RWPE2 (cell line): ENCODE results near the gene ACAD11.

ENCODE experiments used
- ATAC-seq: fragments of 200-7000 bp; cut with Tn5 transposase; 3 replicates; pipeline ENCODE4 v1.9.1; 2021; ENCODE audit warnings: low read depth
- DNase-seq: peaks from one replicate; pipeline ENCODE4 v3.0.0-alpha.2; 2020; ENCODE audit warnings: low spot score
- H3K27ac ChIP-seq: fragments of 450-650 bp; 2 replicates; pipeline ENCODE4 v1.5.1; 2017; ENCODE audit warnings: mild to moderate bottlenecking; ENCODE audit not compliant: poor library complexity, severe bottlenecking
- H3K27me3 ChIP-seq: fragments of 250-450 bp; sonication (Bioruptor Pico); 2 replicates; pipeline ENCODE4 v1.5.1; 2021; ENCODE audit warnings: mild to moderate bottlenecking, moderate library complexity; ENCODE audit not compliant: insufficient read depth, poor library complexity, severe bottlenecking
- H3K36me3 ChIP-seq: fragments of 250-450 bp; sonication (Bioruptor Pico); 2 replicates; pipeline ENCODE4 v1.5.1; 2020; ENCODE audit warnings: low read depth, mild to moderate bottlenecking, moderate library complexity
- H3K4me1 ChIP-seq: fragments of 250-450 bp; sonication (Bioruptor Pico); 2 replicates; pipeline ENCODE4 v1.5.1; 2021; ENCODE audit warnings: mild to moderate bottlenecking, moderate library complexity; ENCODE audit not compliant: insufficient read depth, poor library complexity, severe bottlenecking
- H3K4me3 ChIP-seq: fragments of 250-450 bp; sonication (Bioruptor Pico); 2 replicates; pipeline ENCODE4 v1.5.1; 2021; ENCODE audit warnings: mild to moderate bottlenecking, moderate library complexity; ENCODE audit not compliant: severe bottlenecking
- H3K9me3 ChIP-seq: fragments of 250-450 bp; sonication (Bioruptor Pico); 2 replicates; pipeline ENCODE4 v1.5.1; 2021; ENCODE audit warnings: mild to moderate bottlenecking, moderate library complexity; ENCODE audit not compliant: severe bottlenecking
- TF ChIP-seq, protein P1 (sequence below): fragments of 450-650 bp; IDR thresholded peaks from one replicate; pipeline ENCODE4 v1.5.1; 2017; ENCODE audit warnings: mild to moderate bottlenecking, moderate library complexity; ENCODE audit not compliant: poor library complexity, severe bottlenecking

The ACAD11 gene

DNA sequence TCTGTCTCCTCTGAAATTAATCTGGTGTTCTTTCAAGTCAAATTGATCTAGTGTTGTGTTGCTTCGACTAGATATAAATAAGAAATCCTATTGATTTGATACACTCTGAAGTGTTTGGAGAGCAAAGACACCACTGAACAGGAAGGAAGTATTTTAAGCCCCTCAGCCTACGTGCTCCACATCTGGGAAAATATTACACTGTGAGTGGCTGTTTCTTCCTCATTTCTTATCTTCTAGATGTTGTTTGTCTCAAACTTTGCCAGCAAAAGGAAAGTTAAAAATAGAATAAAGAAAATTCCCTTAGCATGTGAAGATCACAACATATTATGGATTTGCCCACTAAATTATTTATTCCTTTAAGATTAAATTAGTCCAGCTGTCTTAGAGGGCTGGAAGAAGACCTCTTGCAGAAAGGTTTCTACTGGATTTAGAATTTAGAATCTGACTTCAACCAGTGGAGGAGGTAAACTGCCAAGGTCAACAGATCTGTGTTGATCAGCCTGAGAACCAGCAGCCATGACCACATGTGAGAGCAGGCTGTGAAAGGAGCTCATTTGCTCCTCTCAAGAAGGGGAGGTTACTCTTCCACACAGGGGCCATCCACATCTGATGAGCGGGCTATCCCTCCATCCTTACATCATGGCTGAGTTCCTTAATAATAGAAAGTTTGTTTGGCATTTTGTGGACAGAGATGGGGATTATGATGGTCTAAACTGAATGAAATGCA is 108.9 kb downstream of the ACAD11 start:
- H3K36me3 ChIP-seq: no peaks in the 10 kb centered on the region
- H3K27me3 ChIP-seq: no peaks in the 10 kb centered on the region
- no peak overlapping the region for H3K4me3 ChIP-seq
- TF ChIP-seq, protein P1, sequence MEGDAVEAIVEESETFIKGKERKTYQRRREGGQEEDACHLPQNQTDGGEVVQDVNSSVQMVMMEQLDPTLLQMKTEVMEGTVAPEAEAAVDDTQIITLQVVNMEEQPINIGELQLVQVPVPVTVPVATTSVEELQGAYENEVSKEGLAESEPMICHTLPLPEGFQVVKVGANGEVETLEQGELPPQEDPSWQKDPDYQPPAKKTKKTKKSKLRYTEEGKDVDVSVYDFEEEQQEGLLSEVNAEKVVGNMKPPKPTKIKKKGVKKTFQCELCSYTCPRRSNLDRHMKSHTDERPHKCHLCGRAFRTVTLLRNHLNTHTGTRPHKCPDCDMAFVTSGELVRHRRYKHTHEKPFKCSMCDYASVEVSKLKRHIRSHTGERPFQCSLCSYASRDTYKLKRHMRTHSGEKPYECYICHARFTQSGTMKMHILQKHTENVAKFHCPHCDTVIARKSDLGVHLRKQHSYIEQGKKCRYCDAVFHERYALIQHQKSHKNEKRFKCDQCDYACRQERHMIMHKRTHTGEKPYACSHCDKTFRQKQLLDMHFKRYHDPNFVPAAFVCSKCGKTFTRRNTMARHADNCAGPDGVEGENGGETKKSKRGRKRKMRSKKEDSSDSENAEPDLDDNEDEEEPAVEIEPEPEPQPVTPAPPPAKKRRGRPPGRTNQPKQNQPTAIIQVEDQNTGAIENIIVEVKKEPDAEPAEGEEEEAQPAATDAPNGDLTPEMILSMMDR: no peak
- no peaks in the 10 kb centered on the region for H3K9me3 ChIP-seq
- DNase-seq (no peak), ATAC-seq (no peak)
- H3K4me1 ChIP-seq: peaks cover 9% of the 10 kb centered on the region
- no peak overlapping the region for H3K27ac ChIP-seq

DNA sequence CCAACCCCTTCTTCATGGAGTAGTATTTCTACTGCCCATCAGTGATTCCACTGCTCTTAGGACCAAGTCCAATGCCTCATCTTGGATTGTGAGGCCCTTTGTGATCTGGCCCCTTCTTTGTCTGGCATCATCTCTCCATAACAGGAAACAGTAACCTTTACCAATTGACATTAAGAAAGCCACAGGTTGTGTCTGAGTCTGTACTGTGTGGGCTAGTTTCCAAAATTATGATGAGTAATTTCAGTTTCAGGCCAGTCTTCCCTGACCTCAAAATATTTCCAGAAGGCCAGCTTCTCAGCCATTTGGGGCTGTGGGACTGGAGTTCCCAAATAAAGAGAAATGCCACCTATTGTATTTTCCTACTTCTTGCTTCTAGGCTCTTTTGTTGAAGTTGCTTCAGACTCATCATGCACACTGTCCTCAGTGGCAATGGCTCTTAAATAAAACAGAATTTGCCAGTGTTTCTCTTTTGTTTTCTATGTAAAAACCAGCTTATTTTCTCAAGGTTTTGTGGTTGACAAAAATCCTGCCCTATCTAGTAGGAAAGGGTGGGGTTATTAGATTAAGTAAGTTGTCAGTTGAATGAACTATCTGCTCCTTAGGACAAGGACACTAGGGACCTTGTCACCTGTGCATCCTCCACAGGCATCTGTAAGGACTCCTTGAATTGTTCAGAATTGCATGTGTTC is 109.6 kb downstream of the ACAD11 start:
- Histone ChIP-seq H3K27me3 (no peaks in the 10 kb centered on the region), H3K4me3 (no peak overlapping the region), H3K27ac (no peak overlapping the region), H3K36me3 (no peaks in the 10 kb centered on the region), H3K9me3 (no peaks in the 10 kb centered on the region), H3K4me1 (peaks cover 9% of the 10 kb centered on the region)
- TF ChIP-seq, protein P1: no peak
- ATAC-seq: peak; percentile 84
- DNase-seq: no peak

DNA sequence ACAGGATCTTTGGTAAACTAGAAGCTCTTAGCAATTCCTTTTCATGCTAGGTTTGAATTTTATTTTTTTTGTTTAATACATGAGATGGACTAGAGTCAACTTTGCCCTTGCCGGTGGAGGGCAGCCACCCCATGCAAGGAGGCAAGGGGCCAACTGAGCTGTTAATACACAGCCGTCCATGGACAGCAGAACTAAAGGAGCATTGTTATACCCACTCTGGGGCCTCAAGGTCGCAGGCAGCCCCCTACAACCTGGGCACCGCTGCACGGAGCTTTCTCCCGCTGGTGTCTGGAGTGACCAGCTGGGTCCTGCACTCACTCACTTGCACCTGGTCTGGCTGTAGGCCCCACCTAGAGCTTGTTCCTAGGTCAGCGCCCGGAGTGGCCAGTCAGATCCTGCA is 110.4 kb downstream of the ACAD11 start:
- H3K4me3 ChIP-seq: no peak overlapping the region
- H3K4me1 ChIP-seq: peaks cover 9% of the 10 kb centered on the region
- ATAC-seq (no peak), DNase-seq (no peak)
- TF ChIP-seq, protein P1: no peak
- no peaks in the 10 kb centered on the region for H3K27me3 ChIP-seq
- H3K9me3 ChIP-seq: no peaks in the 10 kb centered on the region
- no peaks in the 10 kb centered on the region for H3K36me3 ChIP-seq
- H3K27ac ChIP-seq: no peak overlapping the region

DNA sequence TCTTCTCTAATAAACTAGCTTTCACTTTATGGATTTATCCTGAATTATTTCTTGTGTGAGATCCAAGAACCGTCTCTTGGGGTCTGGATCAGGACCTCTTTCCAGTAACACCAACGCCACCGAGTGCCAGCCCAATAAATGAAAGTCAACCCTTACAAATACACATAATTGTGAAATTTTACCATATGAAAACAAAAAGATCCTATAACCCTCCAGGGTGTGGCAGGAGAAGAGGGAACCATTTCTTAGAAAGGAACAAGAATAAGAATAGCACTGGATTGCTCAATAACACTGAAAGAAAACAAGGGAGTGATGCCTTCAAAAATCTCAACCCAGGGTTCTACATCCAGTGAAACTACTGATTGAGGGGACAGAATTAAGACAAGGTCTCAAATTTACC is 114.1 kb downstream of the ACAD11 start:
- peaks cover 22% of the 10 kb centered on the region for H3K4me1 ChIP-seq
- H3K27me3 ChIP-seq: no peaks in the 10 kb centered on the region
- ATAC-seq (no peak), DNase-seq (no peak)
- no peaks in the 10 kb centered on the region for H3K36me3 ChIP-seq
- no peaks in the 10 kb centered on the region for H3K9me3 ChIP-seq
- TF ChIP-seq, protein P1: no peak
- H3K4me3 ChIP-seq: no peak overlapping the region
- H3K27ac ChIP-seq: no peak overlapping the region

DNA sequence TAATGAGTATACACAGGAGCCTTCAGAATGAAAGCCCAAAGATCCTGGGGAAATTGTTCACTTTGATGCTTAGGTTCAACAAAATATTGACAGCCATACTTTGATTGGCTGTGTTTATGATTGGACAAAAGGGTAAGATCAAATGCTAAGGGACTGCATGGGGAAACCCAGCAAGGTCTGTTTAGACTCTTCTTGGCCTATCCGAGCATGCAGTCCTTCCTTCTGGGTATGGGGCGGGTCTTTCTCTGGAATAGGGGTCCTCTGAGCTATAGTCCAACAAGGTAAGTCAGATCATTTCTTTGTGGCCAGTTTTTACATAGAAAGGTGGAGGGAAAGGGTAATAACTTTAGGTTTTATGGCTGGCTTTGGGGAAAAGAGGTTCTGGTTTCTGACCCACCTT is 115.5 kb downstream of the ACAD11 start:
- no peak for ATAC-seq

More for the DNA sequence above, 115.5 kb downstream of the ACAD11 start:
- H3K4me1 ChIP-seq: peaks cover 13% of the 10 kb centered on the region
- no peak overlapping the region for H3K4me3 ChIP-seq
- H3K27me3 ChIP-seq: no peaks in the 10 kb centered on the region
- H3K36me3 ChIP-seq: peaks cover 6% of the 10 kb centered on the region
- H3K9me3 ChIP-seq: no peaks in the 10 kb centered on the region
- H3K27ac ChIP-seq: peak overlapping the region; percentile 79
- DNase-seq: no peak
- TF ChIP-seq, protein P1: no peak
